Small intestine (tissue), 7 donors: ENCODE results near the gene VTI1A. TPM values are rescaled to one million over a fixed set of nuclear protein-coding genes. Genes with fewer than 3 reads are reported as not detected.

Experiments used
- DNase-seq, 2 donors: peaks; one replicate each; pipeline versions ENCODE4 v3.0.0 to v3.0.0-alpha.2; 2013
- FAIRE-seq: peaks from 2 replicates; lab custom pipeline; 2012; peaks lifted over from hg19 to GRCh38; lab: Jason Lieb, UNC
- H3K27ac ChIP-seq, 3 donors: one replicate each; pipeline ENCODE4 v1.5.1; 2013; ENCODE audit warnings: low read length in 2 of 3, mild to moderate bottlenecking in 2 of 3, control low read depth in 1 of 3, inconsistent platforms in 1 of 3, low read depth in 1 of 3, moderate library complexity in 1 of 3
- H3K27me3 ChIP-seq, 3 donors: one replicate each; pipeline ENCODE4 v1.6.1; 2013; ENCODE audit warnings: low read length in 3 of 3, inconsistent platforms in 1 of 3; ENCODE audit not compliant: control insufficient read depth in 3 of 3, insufficient read depth in 3 of 3
- H3K36me3 ChIP-seq, 3 donors: one replicate each; pipeline ENCODE4 v1.6.1; 2013; ENCODE audit warnings: low read length in 3 of 3, inconsistent platforms in 1 of 3, low read depth in 1 of 3, mild to moderate bottlenecking in 1 of 3, moderate library complexity in 1 of 3; ENCODE audit not compliant: control insufficient read depth in 3 of 3, insufficient read depth in 2 of 3
- H3K4me1 ChIP-seq, 3 donors: one replicate each; pipeline ENCODE4 v1.6.1; 2013; ENCODE audit warnings: low read length in 2 of 3, inconsistent platforms in 1 of 3, low read depth in 1 of 3, mild to moderate bottlenecking in 1 of 3, moderate library complexity in 1 of 3; ENCODE audit not compliant: control insufficient read depth in 3 of 3, insufficient read depth in 2 of 3
- H3K4me3 ChIP-seq, 3 donors: one replicate each; pipeline ENCODE4 v1.5.1; 2013; ENCODE audit warnings: low read length in 3 of 3, control low read depth in 1 of 3, inconsistent platforms in 1 of 3, low read depth in 1 of 3, mild to moderate bottlenecking in 1 of 3, moderate library complexity in 1 of 3
- H3K9me3 ChIP-seq, 2 donors: one replicate each; pipeline ENCODE4 v1.6.1; 2013; ENCODE audit warnings: low read depth in 1 of 2, low read length in 1 of 2; ENCODE audit not compliant: control insufficient read depth in 2 of 2, insufficient read depth in 1 of 2
- WGBS, 3 donors: extraction: QIAGEN DNeasy Blood & Tissue Kit; methylation state at CpG; one replicate each; pipeline ENCODE4 v1.1.7; 2013; 5-methylcytosine and 5-hydroxymethylcytosine counted together
- polyA plus RNA-seq, 4 donors: library from polyadenylated mRNA; stranded (reverse) in 3 of 4; unstranded in 1 of 4; fragments of 200-250 nt in 3 of 4; fragments of 120-200 nt in 1 of 4; gene quantifications; one replicate each; pipeline versions ENCODE4 v1.2.1 to v1.2.3, GENCODE V29; 2013
- donor health status: healthy with polysubstance abuse.
- donor health status: control.
- donor health status: control.
- donor health status: Bipolar disorder and iron deficiency.
- donor health status: healthy.

The VTI1A gene
- polyA plus RNA-seq, 4 donors = 13.8 to 16.8 (median 16.0) TPM

DNA sequence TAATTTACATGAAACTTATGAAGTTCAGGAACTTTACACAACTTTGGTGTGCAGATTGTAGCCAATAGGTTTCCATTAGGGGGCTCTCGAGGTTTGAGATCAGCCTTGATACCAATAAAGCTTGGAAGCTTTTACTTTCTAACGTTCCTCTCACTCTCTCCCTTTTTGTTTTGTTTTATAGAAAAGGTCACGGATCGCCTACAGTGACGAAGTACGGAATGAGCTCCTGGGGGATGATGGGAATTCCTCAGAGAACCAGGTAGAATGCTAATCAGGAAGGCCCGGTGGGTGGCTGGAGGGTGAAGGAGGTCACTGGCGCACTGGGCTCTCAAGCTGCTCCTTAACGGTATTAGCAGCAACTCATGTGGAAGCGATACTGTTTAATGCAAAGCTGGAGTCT, 79.9 kb downstream of the VTI1A start:
- WGBS, 3 donors = 72 to 93% (median 91%) methylated on average over 10 of the region's 10 CpGs
- H3K36me3 ChIP-seq = no peaks in the 10 kb centered on the region
- DNase-seq = no peak
- no peaks in the 10 kb centered on the region for H3K9me3 ChIP-seq
- peak overlapping the region in 1 of 3 donors; percentile 9 for H3K4me3 ChIP-seq
- peaks cover 0 to 5% (median 0%) of the 10 kb centered on the region in 3 donors for H3K4me1 ChIP-seq
- FAIRE-seq = no peak
- H3K27ac ChIP-seq = peak overlapping the region in 1 of 3 donors; percentile 10
- H3K27me3 ChIP-seq = no peaks in the 10 kb centered on the region

DNA sequence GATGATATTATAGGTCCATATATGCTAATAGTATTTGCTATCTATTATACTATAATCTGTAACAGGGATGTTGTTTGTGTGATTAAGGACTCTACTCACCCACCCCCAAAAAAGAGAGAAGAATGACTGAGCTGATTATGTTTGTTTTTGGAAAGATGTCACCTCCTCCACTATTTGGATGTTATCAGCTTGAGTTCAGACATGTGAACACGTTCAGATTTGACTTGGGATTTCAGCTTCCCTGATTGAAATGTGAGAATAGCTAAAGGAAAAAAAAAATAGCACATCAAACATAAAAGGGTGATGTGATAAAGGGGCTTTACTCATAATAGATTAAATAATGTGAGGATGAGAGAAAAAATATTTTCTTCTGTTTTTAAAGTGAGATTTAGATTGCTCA, 81.2 kb downstream of the VTI1A start:
- Histone ChIP-seq H3K9me3 (no peaks in the 10 kb centered on the region), H3K27me3 (no peaks in the 10 kb centered on the region), H3K4me1 (peaks cover 0 to 5% (median 0%) of the 10 kb centered on the region in 3 donors), H3K27ac (no peak overlapping the region), H3K36me3 (no peaks in the 10 kb centered on the region), H3K4me3 (no peak overlapping the region)
- FAIRE-seq = no peak
- 41 to 58% (median 57%) methylated on average over 1 of the region's 1 CpG for WGBS, 3 donors
- DNase-seq = no peak

GRCh38 chr10:112531421-112531820, 84.4 kb downstream of the VTI1A start:
- Histone ChIP-seq H3K36me3 (no peaks in the 10 kb centered on the region), H3K9me3 (no peaks in the 10 kb centered on the region), H3K27ac (no peak overlapping the region), H3K27me3 (no peaks in the 10 kb centered on the region), H3K4me3 (no peak overlapping the region), H3K4me1 (peaks cover 0 to 6% (median 0%) of the 10 kb centered on the region in 3 donors)
- 75 to 88% (median 86%) methylated on average over 6 of the region's 6 CpGs for WGBS, 3 donors
- no peak for FAIRE-seq
- DNase-seq = no peak

DNA sequence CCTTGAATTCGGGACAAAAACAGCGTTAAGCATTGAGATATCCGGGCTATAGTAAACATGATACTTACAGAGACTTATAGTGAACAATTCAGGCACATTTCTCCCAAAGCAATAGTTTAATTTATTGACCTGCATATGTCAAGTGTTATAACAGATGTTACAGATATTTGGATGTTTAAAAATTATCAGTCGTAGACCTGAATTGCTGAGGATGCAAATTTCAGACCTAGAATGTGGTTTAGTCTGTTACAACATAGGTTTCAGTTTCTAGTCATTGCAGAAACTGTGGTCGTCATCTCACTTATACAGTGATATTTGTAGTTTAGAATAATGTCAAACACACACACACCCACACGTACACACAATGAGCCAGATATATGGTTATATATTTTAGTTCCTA, 85.2 kb downstream of the VTI1A start:
- 57 to 78% (median 68%) methylated on average over 6 of the region's 6 CpGs for WGBS, 3 donors
- Histone ChIP-seq H3K9me3 (no peaks in the 10 kb centered on the region), H3K27me3 (no peaks in the 10 kb centered on the region), H3K36me3 (peaks cover 0 to 3% (median 0%) of the 10 kb centered on the region in 3 donors), H3K27ac (no peak overlapping the region), H3K4me3 (no peak overlapping the region), H3K4me1 (peaks cover 0 to 6% (median 0%) of the 10 kb centered on the region in 3 donors)
- DNase-seq (no peak), FAIRE-seq (peak; percentile 59)

GRCh38 chr10:112532956-112533355, 85.9 kb downstream of the VTI1A start:
- peak; percentile 57 for FAIRE-seq
- Histone ChIP-seq H3K4me1 (peaks cover 0 to 6% (median 0%) of the 10 kb centered on the region in 3 donors), H3K36me3 (peaks cover 0 to 3% (median 0%) of the 10 kb centered on the region in 3 donors), H3K4me3 (no peak overlapping the region), H3K27me3 (no peaks in the 10 kb centered on the region), H3K9me3 (no peaks in the 10 kb centered on the region), H3K27ac (no peak overlapping the region)
- DNase-seq = no peak
- 80 to 95% (median 84%) methylated on average over 2 of the region's 2 CpGs for WGBS, 3 donors

DNA sequence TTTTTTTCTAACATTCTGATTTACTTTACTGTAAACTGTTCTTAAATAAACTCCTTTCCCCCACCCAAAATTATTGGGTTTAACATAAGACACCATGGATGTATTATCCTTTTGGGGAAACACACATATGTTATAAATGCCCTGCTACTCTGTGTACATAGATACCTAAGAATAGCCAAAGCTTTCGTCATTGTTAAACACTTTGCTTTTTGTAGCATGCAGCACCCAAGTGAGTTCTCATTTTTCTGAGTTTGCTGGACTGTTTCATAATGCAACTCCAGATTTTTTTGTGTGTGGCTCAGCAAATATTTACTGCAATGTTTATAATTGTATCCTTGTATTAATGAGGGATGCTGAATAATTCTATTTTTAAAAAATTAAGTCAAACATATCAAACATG, 86.9 kb downstream of the VTI1A start:
- Histone ChIP-seq H3K4me3 (no peak overlapping the region), H3K4me1 (peaks cover 0 to 6% (median 0%) of the 10 kb centered on the region in 3 donors), H3K27ac (no peak overlapping the region), H3K36me3 (peaks cover 3% of the 10 kb centered on the region in 3 donors), H3K9me3 (no peaks in the 10 kb centered on the region), H3K27me3 (no peaks in the 10 kb centered on the region)
- DNase-seq (no peak), FAIRE-seq (no peak)
- WGBS, 3 donors = 70 to 72% (median 71%) methylated on average over 1 of the region's 1 CpG

GRCh38 chr10:112535531-112535951, 88.5 kb downstream of the VTI1A start:
- Histone ChIP-seq H3K4me1 (peaks cover 0 to 6% (median 0%) of the 10 kb centered on the region in 3 donors), H3K9me3 (no peaks in the 10 kb centered on the region), H3K4me3 (no peak overlapping the region), H3K36me3 (peaks cover 3 to 9% (median 5%) of the 10 kb centered on the region in 3 donors), H3K27ac (no peak overlapping the region), H3K27me3 (no peaks in the 10 kb centered on the region)
- 21 to 54% (median 35%) methylated on average over 3 of the region's 3 CpGs for WGBS, 3 donors
- DNase-seq (peak in 1 of 2 donors; percentile 13), FAIRE-seq (no peak)

DNA sequence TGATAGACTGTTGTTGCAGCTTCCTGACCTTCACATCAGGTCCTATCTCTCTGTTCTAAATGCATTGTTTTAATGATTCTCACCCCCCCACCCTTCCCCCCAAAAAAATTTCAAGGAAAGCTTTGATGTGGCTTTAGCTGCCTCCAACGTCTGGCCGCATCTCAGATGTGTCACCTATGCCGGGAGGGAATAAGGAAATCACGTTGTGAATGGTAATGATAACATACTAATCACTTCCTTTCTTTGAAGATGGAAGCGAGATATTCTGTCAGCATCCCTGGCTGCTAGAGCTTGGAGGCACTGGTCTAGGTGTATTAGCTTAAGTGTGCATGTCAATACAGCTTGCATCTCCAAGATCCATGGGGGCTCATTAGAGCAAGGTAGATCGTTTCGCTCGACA, 89.6 kb downstream of the VTI1A start:
- DNase-seq (no peak), FAIRE-seq (no peak)
- no peaks in the 10 kb centered on the region for H3K9me3 ChIP-seq
- WGBS, 3 donors = 75 to 87% (median 80%) methylated on average over 8 of the region's 8 CpGs
- H3K36me3 ChIP-seq = peaks cover 3 to 10% (median 5%) of the 10 kb centered on the region in 3 donors
- H3K4me3 ChIP-seq = no peak overlapping the region
- H3K27me3 ChIP-seq = no peaks in the 10 kb centered on the region
- no peak overlapping the region for H3K27ac ChIP-seq
- peaks cover 0 to 6% (median 0%) of the 10 kb centered on the region in 3 donors for H3K4me1 ChIP-seq

DNA sequence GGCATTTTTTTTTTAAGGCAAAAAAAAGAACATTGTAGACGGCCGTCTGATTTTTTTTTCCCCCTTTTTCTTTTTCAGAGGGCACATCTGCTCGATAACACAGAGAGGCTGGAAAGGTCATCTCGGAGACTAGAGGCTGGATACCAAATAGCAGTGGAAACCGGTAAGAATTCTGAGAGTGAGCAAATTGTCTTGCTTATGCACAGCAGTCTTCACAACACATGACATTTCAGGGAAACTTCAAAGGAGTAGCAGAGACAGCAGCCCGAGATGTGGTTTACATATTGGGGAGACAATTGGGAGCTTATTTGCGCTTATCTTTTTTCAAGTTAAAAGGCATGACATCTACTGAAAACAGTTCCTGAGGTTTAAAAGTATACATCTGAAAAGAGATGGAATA, 91.2 kb downstream of the VTI1A start:
- Histone ChIP-seq H3K27ac (no peak overlapping the region), H3K36me3 (peaks cover 3 to 10% (median 10%) of the 10 kb centered on the region in 3 donors), H3K4me1 (peaks cover 0 to 6% (median 0%) of the 10 kb centered on the region in 3 donors), H3K9me3 (no peaks in the 10 kb centered on the region), H3K27me3 (no peaks in the 10 kb centered on the region), H3K4me3 (no peak overlapping the region)
- FAIRE-seq (no peak), DNase-seq (no peak)
- 96% methylated on average over 7 of the region's 7 CpGs for WGBS, 3 donors
